ENCODE results near the gene FMN2.

FMN2 gene

GRCh38 chr1:240090957-240091600, 604 bp upstream of the FMN2 start:
- no peak for ATAC-seq
- no peaks in the 10 kb centered on the region for H3K36me3 Mint-ChIP-seq
- H3K9me3 Mint-ChIP-seq, result no peaks in the 10 kb centered on the region
- DNase-seq (ENCODE audit: low spot score in 2 of 2), result no peak
- H3K4me3 Mint-ChIP-seq, result no peak overlapping the region
- no peak overlapping the region for H3K27ac Mint-ChIP-seq
- H3K4me1 Mint-ChIP-seq, result no peaks in the 10 kb centered on the region

- DNase-seq (ENCODE audit: low spot score in 2 of 2), result no peak
- ATAC-seq, result peak; percentile 24
- Mint-ChIP-seq H3K9me3 (no peaks in the 10 kb centered on the region), H3K36me3 (no peaks in the 10 kb centered on the region), H3K27ac (no peak overlapping the region), H3K4me1 (no peaks in the 10 kb centered on the region), H3K4me3 (no peak overlapping the region)
Observed at GRCh38 chr1:240092301-240093119, 827 bp downstream of the FMN2 start.

DNA sequence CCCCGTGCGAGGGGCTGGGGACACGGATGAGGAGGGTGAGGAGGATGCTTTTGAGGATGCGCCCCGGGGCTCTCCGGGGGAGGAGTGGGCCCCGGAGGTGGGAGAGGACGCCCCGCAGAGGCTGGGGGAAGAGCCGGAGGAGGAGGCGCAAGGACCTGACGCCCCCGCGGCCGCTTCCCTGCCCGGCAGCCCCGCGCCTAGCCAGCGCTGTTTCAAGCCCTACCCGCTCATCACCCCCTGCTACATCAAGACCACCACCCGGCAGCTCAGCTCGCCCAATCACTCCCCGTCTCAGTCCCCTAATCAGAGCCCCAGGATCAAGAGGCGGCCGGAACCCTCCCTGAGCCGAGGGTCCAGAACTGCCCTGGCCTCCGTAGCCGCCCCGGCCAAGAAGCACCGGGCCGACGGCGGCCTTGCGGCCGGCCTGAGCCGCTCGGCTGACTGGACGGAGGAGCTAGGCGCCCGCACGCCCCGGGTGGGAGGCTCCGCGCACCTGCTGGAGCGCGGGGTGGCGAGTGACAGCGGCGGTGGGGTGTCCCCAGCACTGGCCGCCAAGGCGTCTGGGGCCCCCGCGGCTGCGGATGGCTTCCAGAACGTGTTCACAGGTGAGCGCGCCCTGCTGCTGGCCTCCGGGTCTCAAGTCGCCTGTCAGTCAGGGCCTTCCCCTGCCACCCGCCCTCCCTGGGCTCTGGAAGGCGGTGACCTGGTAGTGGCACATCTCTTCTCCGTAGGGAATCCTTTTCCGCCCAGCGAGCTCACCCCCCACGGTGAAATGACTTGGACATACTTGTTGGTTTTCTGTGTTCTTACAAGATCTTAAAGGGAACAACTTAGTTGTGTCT, 1.7 kb downstream of the FMN2 start:
- no peak for ATAC-seq
- H3K4me3 Mint-ChIP-seq, result no peak overlapping the region

GRCh38 chr1:240094041-240094722, 2.5 kb downstream of the FMN2 start:
- ATAC-seq (no peak), DNase-seq (ENCODE audit: low spot score in 2 of 2) (no peak)
- Mint-ChIP-seq H3K4me1 (no peaks in the 10 kb centered on the region), H3K36me3 (no peaks in the 10 kb centered on the region), H3K9me3 (no peaks in the 10 kb centered on the region), H3K27ac (no peak overlapping the region), H3K4me3 (no peak overlapping the region)

More for the DNA sequence above, 1.7 kb downstream of the FMN2 start:
- H3K9me3 Mint-ChIP-seq, result no peaks in the 10 kb centered on the region
- no peaks in the 10 kb centered on the region for H3K4me1 Mint-ChIP-seq
- no peak overlapping the region for H3K27ac Mint-ChIP-seq
- DNase-seq (ENCODE audit: low spot score in 2 of 2), result no peak
- H3K36me3 Mint-ChIP-seq, result no peaks in the 10 kb centered on the region

DNA sequence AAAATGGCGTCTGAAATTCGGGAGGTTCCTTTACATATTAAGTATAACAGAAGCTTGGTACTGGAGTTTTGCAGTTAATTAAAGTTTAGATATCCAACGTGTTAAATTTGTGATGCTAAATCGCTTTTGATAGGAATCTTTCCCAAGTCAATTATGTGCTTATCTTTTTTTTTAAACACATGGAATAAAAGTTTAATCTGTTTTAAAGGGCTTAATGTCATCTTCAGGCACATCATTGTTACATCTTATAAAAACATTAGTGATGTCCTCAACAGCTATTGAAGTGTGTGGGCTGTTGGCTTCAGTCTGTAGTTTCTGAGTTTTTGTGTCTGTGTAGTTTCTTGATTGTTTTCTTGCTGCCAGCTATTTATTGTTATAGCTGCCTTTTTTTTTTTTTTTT, 5.3 kb downstream of the FMN2 start:
- H3K9me3 Mint-ChIP-seq, result no peaks in the 10 kb centered on the region
- no peak overlapping the region for H3K4me3 Mint-ChIP-seq
- DNase-seq (ENCODE audit: low spot score in 2 of 2), result no peak
- no peaks in the 10 kb centered on the region for H3K4me1 Mint-ChIP-seq
- H3K27ac Mint-ChIP-seq, result no peak overlapping the region
- H3K36me3 Mint-ChIP-seq, result no peaks in the 10 kb centered on the region
- no peak for ATAC-seq

GRCh38 chr1:240098534-240098933, 6.9 kb downstream of the FMN2 start:
- H3K4me1 Mint-ChIP-seq, result no peaks in the 10 kb centered on the region
- H3K36me3 Mint-ChIP-seq, result no peaks in the 10 kb centered on the region
- DNase-seq (ENCODE audit: low spot score in 2 of 2) (no peak), ATAC-seq (no peak)
- H3K4me3 Mint-ChIP-seq, result no peak overlapping the region
- no peak overlapping the region for H3K27ac Mint-ChIP-seq
- no peaks in the 10 kb centered on the region for H3K9me3 Mint-ChIP-seq

GRCh38 chr1:240099329-240099728, 7.6 kb downstream of the FMN2 start:
- H3K27ac Mint-ChIP-seq, result no peak overlapping the region
- H3K36me3 Mint-ChIP-seq, result no peaks in the 10 kb centered on the region
- H3K9me3 Mint-ChIP-seq, result no peaks in the 10 kb centered on the region
- no peaks in the 10 kb centered on the region for H3K4me1 Mint-ChIP-seq
- no peak for ATAC-seq
- no peak for DNase-seq (ENCODE audit: low spot score in 2 of 2)
- H3K4me3 Mint-ChIP-seq, result no peak overlapping the region

DNA sequence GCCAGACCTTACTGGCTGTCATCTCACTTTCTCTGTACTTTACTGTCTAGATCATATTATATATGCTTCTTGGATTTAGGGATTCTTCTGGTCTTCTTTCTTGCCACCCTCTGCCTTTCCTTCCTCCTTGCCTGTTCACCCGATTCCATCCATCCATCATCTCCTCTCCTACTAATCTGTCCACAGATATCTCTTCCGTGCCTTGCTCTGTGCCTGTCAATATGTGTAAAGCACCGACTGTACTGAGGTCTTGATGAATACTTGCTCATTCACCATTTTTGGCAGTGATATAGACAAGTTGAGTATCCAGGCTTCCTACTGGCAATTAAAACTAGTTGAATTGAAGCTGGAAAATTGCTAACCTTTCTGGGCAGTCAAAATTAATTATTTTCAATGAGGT, 8.1 kb downstream of the FMN2 start:
- no peaks in the 10 kb centered on the region for H3K4me1 Mint-ChIP-seq
- DNase-seq (ENCODE audit: low spot score in 2 of 2), result no peak
- ATAC-seq, result no peak
- H3K36me3 Mint-ChIP-seq, result no peaks in the 10 kb centered on the region
- no peak overlapping the region for H3K27ac Mint-ChIP-seq
- no peak overlapping the region for H3K4me3 Mint-ChIP-seq
- H3K9me3 Mint-ChIP-seq, result no peaks in the 10 kb centered on the region

- no peak overlapping the region for H3K4me3 Mint-ChIP-seq
- H3K9me3 Mint-ChIP-seq, result no peaks in the 10 kb centered on the region
- ATAC-seq (no peak), DNase-seq (ENCODE audit: low spot score in 2 of 2) (no peak)
- no peaks in the 10 kb centered on the region for H3K36me3 Mint-ChIP-seq
- H3K27ac Mint-ChIP-seq, result no peak overlapping the region
- H3K4me1 Mint-ChIP-seq, result no peaks in the 10 kb centered on the region
Observed at GRCh38 chr1:240100371-240100934, 8.8 kb downstream of the FMN2 start.

DNA sequence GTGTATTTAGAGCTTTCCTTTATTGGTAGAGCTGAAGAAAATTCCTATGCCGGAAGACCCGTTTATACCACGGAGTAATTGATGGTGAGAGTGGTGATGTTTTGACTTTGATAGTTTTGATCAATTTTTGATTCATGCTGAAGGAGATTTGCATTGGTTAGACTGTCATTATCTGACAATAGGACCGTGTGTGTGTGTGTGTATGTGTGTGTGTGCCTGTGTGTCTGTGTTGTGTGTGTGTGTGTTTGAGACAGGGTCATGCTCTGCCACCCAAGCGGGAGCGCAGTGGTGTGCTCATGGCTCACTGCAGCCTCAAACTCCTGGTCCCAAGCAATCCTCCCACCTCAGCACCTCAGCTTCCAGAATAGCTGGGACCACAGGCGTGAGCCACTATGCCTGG, 9.6 kb downstream of the FMN2 start:
- Mint-ChIP-seq H3K9me3 (no peaks in the 10 kb centered on the region), H3K4me3 (no peak overlapping the region), H3K27ac (no peak overlapping the region), H3K36me3 (no peaks in the 10 kb centered on the region), H3K4me1 (no peaks in the 10 kb centered on the region)
- DNase-seq (ENCODE audit: low spot score in 2 of 2), result no peak
- ATAC-seq, result no peak

GRCh38 chr1:240101737-240102136, 10.1 kb downstream of the FMN2 start:
- ATAC-seq (no peak), DNase-seq (ENCODE audit: low spot score in 2 of 2) (no peak)
- Mint-ChIP-seq H3K4me3 (no peak overlapping the region), H3K9me3 (no peaks in the 10 kb centered on the region), H3K4me1 (no peaks in the 10 kb centered on the region), H3K36me3 (no peaks in the 10 kb centered on the region), H3K27ac (no peak overlapping the region)

DNA sequence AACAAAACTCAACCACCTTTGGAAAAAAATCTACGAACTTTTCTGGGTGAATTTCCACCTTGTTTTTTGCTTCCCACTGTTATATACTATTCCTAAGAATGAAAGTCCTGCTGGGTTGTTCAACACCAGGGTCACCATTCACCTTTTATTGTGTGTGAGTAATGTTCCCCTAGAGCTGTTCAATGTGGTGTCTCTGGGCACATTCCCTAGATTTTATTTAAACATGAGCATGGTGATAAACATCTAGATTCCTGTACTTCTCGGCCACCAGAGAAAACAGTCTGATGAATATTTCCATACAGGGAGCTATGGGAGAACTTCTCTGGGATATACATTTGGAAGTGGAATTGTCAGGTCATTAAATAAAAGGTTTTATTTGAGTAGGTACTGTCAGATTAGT, 13.0 kb downstream of the FMN2 start:
- no peak overlapping the region for H3K27ac Mint-ChIP-seq
- H3K36me3 Mint-ChIP-seq, result no peaks in the 10 kb centered on the region
- DNase-seq (ENCODE audit: low spot score in 2 of 2), result no peak
- H3K4me3 Mint-ChIP-seq, result no peak overlapping the region
- ATAC-seq, result no peak
- H3K9me3 Mint-ChIP-seq, result no peaks in the 10 kb centered on the region
- H3K4me1 Mint-ChIP-seq, result no peaks in the 10 kb centered on the region

- H3K4me1 Mint-ChIP-seq, result no peaks in the 10 kb centered on the region
- DNase-seq (ENCODE audit: low spot score in 2 of 2) (no peak), ATAC-seq (no peak)
- no peaks in the 10 kb centered on the region for H3K9me3 Mint-ChIP-seq
- H3K27ac Mint-ChIP-seq, result no peak overlapping the region
- H3K4me3 Mint-ChIP-seq, result no peak overlapping the region
- no peaks in the 10 kb centered on the region for H3K36me3 Mint-ChIP-seq
Observed at GRCh38 chr1:240107058-240107684, 15.5 kb downstream of the FMN2 start.

DNA sequence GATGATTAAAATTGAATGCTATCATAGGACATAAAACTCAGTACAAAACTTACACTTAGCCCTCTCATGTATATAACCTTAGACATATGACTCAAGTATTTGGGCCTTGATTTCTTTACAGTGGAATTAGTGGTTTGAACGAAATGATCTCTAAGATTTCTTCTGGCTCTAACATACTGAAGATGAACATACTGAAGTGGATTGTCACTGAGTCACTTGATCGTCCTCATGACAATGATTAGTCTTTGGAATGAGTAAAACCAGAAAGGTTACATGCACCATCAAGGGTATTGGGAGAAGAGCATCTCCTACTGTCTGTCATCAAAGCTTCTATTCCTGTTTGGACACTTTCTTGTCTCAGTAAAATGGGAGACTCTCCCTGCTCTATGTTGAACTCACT, 17.4 kb downstream of the FMN2 start:
- Mint-ChIP-seq H3K27ac (no peak overlapping the region), H3K4me1 (no peaks in the 10 kb centered on the region), H3K4me3 (no peak overlapping the region), H3K36me3 (no peaks in the 10 kb centered on the region), H3K9me3 (no peaks in the 10 kb centered on the region)
- no peak for ATAC-seq
- no peak for DNase-seq (ENCODE audit: low spot score in 2 of 2)

All from stimulated activated effector memory CD8-positive, alpha-beta T cell treated with anti-CD3 and anti-CD28 coated beads, Interleukin-12 subunit alpha, Interleukin-12 subunit beta, amount 100 ng/mL, for 72 hours (primary cell).